H1 (cell line): ENCODE measurements around the gene BSDC1. TPM values are rescaled to one million over a fixed set of nuclear protein-coding genes. Genes with fewer than 3 reads are reported as not detected.

Experiments used
- CTCF ChIA-PET: fragments of 300-600 bp; sonication (Branson Sonifier 250); formaldehyde crosslinking; loops from one replicate; lab custom pipeline; 2021; ENCODE audit not compliant: partially characterized antibody; lab: Charles Lee
- POLR2A ChIA-PET: fragments of 300-600 bp; sonication (Branson Sonifier 250); formaldehyde crosslinking; loops from one replicate; lab custom pipeline; 2021; ENCODE audit warnings: inconsistent platforms; ENCODE audit not compliant: partially characterized antibody; lab: Charles Lee
- DNase-seq, 2 experiments: peaks; one replicate each; pipeline versions ENCODE4 v3.0.0 to v3.0.0-alpha.2; 2010 to 2022; ENCODE audit warnings: low spot score in 2 of 2, low read depth in 1 of 2, mixed read lengths in 1 of 2
- FAIRE-seq: peaks from 2 replicates; lab custom pipeline; 2011; peaks lifted over from hg19 to GRCh38; lab: Jason Lieb, UNC
- H2AFZ ChIP-seq: 2 replicates; pipeline ENCODE4 v1.8.1; 2012; ENCODE audit warnings: low read length, inconsistent platforms
- H2AK5ac ChIP-seq: 2 replicates; pipeline ENCODE4 v1.6.1; 2013; ENCODE audit warnings: low read depth, low read length
- H2BK120ac ChIP-seq: replicated peaks from 2 replicates; pipeline ENCODE3; 2013; ENCODE audit warnings: low read depth, low read length, inconsistent platforms
- H2BK12ac ChIP-seq: 2 replicates; pipeline ENCODE4 v1.6.1; 2013; ENCODE audit warnings: low read depth, low read length
- H2BK15ac ChIP-seq: 2 replicates; pipeline ENCODE4 v1.6.1; 2013; ENCODE audit warnings: low read length
- H2BK20ac ChIP-seq: 2 replicates; pipeline ENCODE4 v1.6.1; 2013; ENCODE audit warnings: low read length
- H2BK5ac ChIP-seq: 2 replicates; pipeline ENCODE4 v1.6.1; 2013; ENCODE audit warnings: low read depth, low read length
- H3K14ac ChIP-seq: 2 replicates; pipeline ENCODE4 v1.6.1; 2013; ENCODE audit warnings: inconsistent platforms; ENCODE audit not compliant: insufficient read length
- H3K18ac ChIP-seq: 2 replicates; pipeline ENCODE4 v1.6.1; 2013; ENCODE audit warnings: low read length; ENCODE audit errors: extremely low read depth
- H3K23ac ChIP-seq: 2 replicates; pipeline ENCODE4 v1.6.1; 2013; ENCODE audit warnings: inconsistent platforms; ENCODE audit not compliant: insufficient read length
- H3K23me2 ChIP-seq: 2 replicates; pipeline ENCODE4 v1.6.1; 2013; ENCODE audit warnings: low read depth, low read length
- H3K27ac ChIP-seq: 2 replicates; pipeline ENCODE4 v1.6.1; 2011; ENCODE audit warnings: low read depth, low read length, inconsistent platforms
- H3K27me3 ChIP-seq, 4 experiments: replicated peaks in 1 of 4; 1 replicate in 1 of 4; 2 replicates in 3 of 4; pipeline versions ENCODE4 v1.6.1 to v1.8.1; 2011 to 2013; ENCODE audit warnings: low read length in 3 of 4, mild to moderate bottlenecking in 3 of 4, inconsistent platforms in 2 of 4, mixed read lengths in 2 of 4, moderate library complexity in 1 of 4; ENCODE audit not compliant: control insufficient read depth in 3 of 4, insufficient read depth in 3 of 4; ENCODE audit errors: extremely low read depth in 1 of 4
- H3K36me3 ChIP-seq, 4 experiments: 2 replicates each; pipeline versions ENCODE4 v1.6.1 to v1.8.1; 2011 to 2013; ENCODE audit warnings: mild to moderate bottlenecking in 4 of 4, low read length in 3 of 4, moderate library complexity in 2 of 4, control low read depth in 1 of 4, inconsistent platforms in 1 of 4; ENCODE audit not compliant: insufficient read depth in 4 of 4, control insufficient read depth in 2 of 4
- H3K4ac ChIP-seq: replicated peaks from 2 replicates; pipeline ENCODE3; 2013; ENCODE audit warnings: low read length, low read depth, mixed read lengths, inconsistent platforms; ENCODE audit not compliant: insufficient read length
- H3K4me1 ChIP-seq, 4 experiments: replicated peaks in 1 of 4; 1 replicate in 1 of 4; 2 replicates in 3 of 4; pipeline versions ENCODE4 v1.6.1 to v1.8.1; 2011 to 2013; ENCODE audit warnings: low read length in 3 of 4, inconsistent platforms in 2 of 4, mixed read lengths in 1 of 4; ENCODE audit not compliant: insufficient read depth in 4 of 4, control insufficient read depth in 3 of 4
- H3K4me2 ChIP-seq, 2 experiments: 2 replicates each; pipeline versions ENCODE4 v1.6.1 to v1.8.1; 2011 to 2013; ENCODE audit warnings: low read depth in 2 of 2, low read length in 2 of 2, control low read depth in 1 of 2, inconsistent platforms in 1 of 2, mild to moderate bottlenecking in 1 of 2; ENCODE audit not compliant: insufficient read depth in 1 of 2
- H3K4me3 ChIP-seq, 4 experiments: fragments of 200-600, 300-600 bp in 1 of 4; sonication (generic), shearing (Covaris generic), sonication (Bioruptor Twin) in 1 of 4; 2 replicates each; pipeline versions ENCODE4 v1.5.1 to v1.8.1; 2011 to 2016; ENCODE audit warnings: low read length in 4 of 4, low read depth in 3 of 4, control low read depth in 2 of 4, inconsistent platforms in 2 of 4, mild to moderate bottlenecking in 2 of 4, mixed read lengths in 1 of 4, moderate library complexity in 1 of 4; ENCODE audit not compliant: insufficient read depth in 2 of 4; ENCODE audit errors: extremely low read depth in 1 of 4
- H3K56ac ChIP-seq: replicated peaks from 2 replicates; pipeline ENCODE3; 2013; ENCODE audit warnings: low read depth, mild to moderate bottlenecking, mixed read lengths, low read length, inconsistent platforms; ENCODE audit not compliant: insufficient read length
- H3K79me1 ChIP-seq: 2 replicates; pipeline ENCODE4 v1.6.1; 2013; ENCODE audit warnings: low read depth, low read length, control low read depth
- H3K79me2 ChIP-seq, 2 experiments: 2 replicates each; pipeline versions ENCODE4 v1.6.1 to v1.8.1; 2012 to 2013; ENCODE audit warnings: low read length in 2 of 2, mild to moderate bottlenecking in 2 of 2, inconsistent platforms in 1 of 2; ENCODE audit not compliant: insufficient read depth in 2 of 2, control insufficient read depth in 1 of 2
- H3K9ac ChIP-seq, 4 experiments: replicated peaks in 1 of 4; 1 replicate in 1 of 4; 2 replicates in 3 of 4; pipeline versions ENCODE4 v1.6.1 to v1.8.1; 2011 to 2013; ENCODE audit warnings: low read depth in 3 of 4, low read length in 3 of 4, control low read depth in 2 of 4, mild to moderate bottlenecking in 2 of 4, moderate library complexity in 2 of 4, inconsistent platforms in 1 of 4; ENCODE audit errors: extremely low read depth in 1 of 4
- H3K9me3 ChIP-seq, 2 experiments: 2 replicates each; pipeline versions ENCODE4 v1.6.1 to v1.8.1; 2012 to 2013; ENCODE audit warnings: mild to moderate bottlenecking in 2 of 2, moderate library complexity in 2 of 2, control low read depth in 1 of 2, inconsistent platforms in 1 of 2, low read depth in 1 of 2, low read length in 1 of 2, mixed read lengths in 1 of 2; ENCODE audit not compliant: insufficient read depth in 2 of 2
- H4K20me1 ChIP-seq, 2 experiments: replicated peaks in 1 of 2; 2 replicates each; pipeline versions ENCODE3 to v1.8.1; 2011 to 2013; ENCODE audit warnings: inconsistent platforms in 2 of 2, low read length in 2 of 2, mild to moderate bottlenecking in 1 of 2; ENCODE audit not compliant: insufficient read depth in 2 of 2, control insufficient read depth in 1 of 2
- H4K5ac ChIP-seq: 2 replicates; pipeline ENCODE4 v1.6.1; 2013; ENCODE audit warnings: low read length, low read depth, mixed read lengths, inconsistent platforms; ENCODE audit not compliant: insufficient read length
- H4K8ac ChIP-seq: 2 replicates; pipeline ENCODE4 v1.8.0; 2013; ENCODE audit warnings: mild to moderate bottlenecking, moderate library complexity, low read length, inconsistent platforms; ENCODE audit not compliant: insufficient read depth; ENCODE audit errors: extremely low read depth
- H4K91ac ChIP-seq: replicated peaks from 2 replicates; pipeline ENCODE3; 2013; ENCODE audit warnings: low read length, mixed read lengths, inconsistent platforms; ENCODE audit not compliant: insufficient read length
- HDAC2 ChIP-seq, 2 experiments: fragments of 300-600 bp in 1 of 2; sonication (generic) in 1 of 2; IDR thresholded peaks; 2 replicates each; pipeline ENCODE4 v1.6.1; 2011 to 2012; ENCODE audit warnings: low read depth in 2 of 2, low read length in 2 of 2, mild to moderate bottlenecking in 2 of 2, moderate library complexity in 2 of 2, borderline replicate concordance in 1 of 2, inconsistent platforms in 1 of 2
- KDM4A ChIP-seq: IDR thresholded peaks from one replicate; pipeline ENCODE4 v1.7.1; 2012; ENCODE audit warnings: low read depth, mild to moderate bottlenecking, moderate library complexity, low read length, inconsistent platforms; ENCODE audit not compliant: severe bottlenecking
- KDM5A ChIP-seq: fragments of 200-600 bp; IDR thresholded peaks from 2 replicates; pipeline ENCODE4 v1.7.1; 2012; ENCODE audit warnings: mild to moderate bottlenecking, low read length, inconsistent platforms, mixed read lengths
- POLR2AphosphoS5 ChIP-seq: IDR thresholded peaks from 2 replicates; pipeline ENCODE4 v1.6.1; 2011; ENCODE audit warnings: low read depth, low read length
- RNF2 ChIP-seq: fragments of 200-900, 300-1000 bp; sonication (generic); IDR thresholded peaks from 2 replicates; pipeline ENCODE4 v1.7.1; 2016; ENCODE audit warnings: borderline replicate concordance, low read depth, mild to moderate bottlenecking, antibody characterized with exemption, low read length; ENCODE audit not compliant: poor library complexity, severe bottlenecking; ENCODE audit errors: missing control alignments
- SP1 ChIP-seq: IDR thresholded peaks from 2 replicates; pipeline ENCODE4 v1.6.1; 2011; ENCODE audit warnings: low read depth, low read length
- TCF12 ChIP-seq: IDR thresholded peaks from 2 replicates; pipeline ENCODE4 v1.6.1; 2011; ENCODE audit warnings: low read depth, mild to moderate bottlenecking, low read length
- TEAD4 ChIP-seq: IDR thresholded peaks from 2 replicates; pipeline ENCODE4 v1.6.1; 2012; ENCODE audit warnings: low read depth, low read length, inconsistent platforms, mixed read lengths
- WGBS, 2 experiments: shearing (Covaris generic) in 1 of 2; methylation state at CpG; one replicate each; pipeline versions ENCODE4 v1.1.6 to v1.1.7; 2013 to 2015; ENCODE audit warnings: low lambda C conversion rate in 2 of 2, mixed read lengths in 2 of 2, inconsistent platforms in 1 of 2, low coverage in 1 of 2, missing lambda C conversion rate in 1 of 2; ENCODE audit not compliant: insufficient replicate concordance in 2 of 2, insufficient coverage in 1 of 2, insufficient read length in 1 of 2; ENCODE audit errors: extremely low coverage in 1 of 2, missing lambda C conversion rate in 1 of 2; 5-methylcytosine and 5-hydroxymethylcytosine counted together
- polyA plus RNA-seq, 7 experiments: library from polyadenylated mRNA; depleted of rRNA in 3 of 7; stranded (reverse) in 5 of 7; unstranded in 2 of 7; fragments of >200 nt in 5 of 7; fragments of 200-250 nt in 2 of 7; gene quantifications; 1 replicate in 5 of 7; 2 replicates in 1 of 7; 4 replicates in 1 of 7; pipeline versions ENCODE4 v1.2.1 to v1.2.3, GENCODE V29; 2011 to 2013; ENCODE audit warnings: missing spikeins in 2 of 7, mixed read lengths in 2 of 7
- total RNA-seq: library from RNA; stranded (reverse); fragmentation: NEBNext Ultra II Directional; extraction: Animal tissue kit (Norgen Biotek cat#: 25700); gene quantifications from 2 replicates; pipeline ENCODE4 v1.2.1, GENCODE V29; 2021
- TF ChIP-seq, protein P1 (sequence below): IDR thresholded peaks from 2 replicates; pipeline ENCODE4 v1.6.1; 2012; ENCODE audit warnings: inconsistent platforms
- TF ChIP-seq, protein P2 (sequence below): IDR thresholded peaks from 2 replicates; pipeline ENCODE4 v1.6.1; 2011; ENCODE audit warnings: low read length, improper control_type of control experiment
- TF ChIP-seq, protein P3 (sequence below): IDR thresholded peaks from 2 replicates; pipeline ENCODE4 v1.6.1; 2011; ENCODE audit warnings: low read depth, mild to moderate bottlenecking, low read length; ENCODE audit not compliant: insufficient read depth

The BSDC1 gene
- total and polyA plus RNA-seq, 2 of the 8 experiments (the other 6 are each of a cell fraction or from before 2014, with no cell fraction given), result 24.8 to 40.7 TPM

DNA sequence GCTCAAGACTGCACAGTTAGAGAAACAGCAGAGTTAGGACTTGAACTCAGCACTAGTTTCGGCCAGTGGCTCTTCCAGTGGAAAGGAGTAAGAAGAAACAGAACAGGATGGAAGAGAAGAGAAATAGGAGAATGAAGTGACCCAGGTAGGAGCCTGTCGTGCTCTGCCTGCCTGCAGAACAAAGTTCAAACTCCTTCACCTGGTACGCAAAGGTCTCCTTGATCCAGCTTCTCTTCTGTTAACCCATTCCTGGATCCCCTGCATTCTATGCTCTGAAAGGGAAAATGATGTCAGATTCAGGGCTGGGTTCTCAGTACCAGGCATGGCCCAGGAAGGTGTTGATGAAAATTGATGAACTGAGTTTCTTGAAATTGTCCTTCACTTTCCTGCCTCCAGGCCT lies 35.8 kb downstream of the BSDC1 start:
- Histone ChIP-seq H2BK15ac (no peak overlapping the region), H4K20me1 (peaks cover 0 to 2% of the 10 kb centered on the region in 2 experiments), H4K91ac (no peak overlapping the region), H3K4me3 (no peak overlapping the region), H3K36me3 (peaks cover 0 to 3% (median under 1%) of the 10 kb centered on the region in 4 experiments; a peak in 1 of 8 replicates), H3K23ac (no peak overlapping the region), H3K56ac (no peak overlapping the region), H3K4me2 (no peak overlapping the region), H2BK20ac (no peak overlapping the region), H2AK5ac (no peak overlapping the region), H3K27me3 (peaks cover 3 to 24% (median 14%) of the 10 kb centered on the region in 4 experiments), H2BK5ac (no peak overlapping the region), H2BK120ac (no peak overlapping the region), H4K8ac (no peak overlapping the region), H3K23me2 (peaks cover 9% of the 10 kb centered on the region; the same call in 1 of the 2 replicates), H3K4me1 (peaks cover 0 to 5% (median 3%) of the 10 kb centered on the region in 4 experiments; a peak in 6 of 7 replicates), H3K9me3 (no peaks in the 10 kb centered on the region; a peak in 1 of 4 replicates), H2BK12ac (no peak overlapping the region), H3K79me1 (no peaks in the 10 kb centered on the region), H3K27ac (no peak overlapping the region), H2AFZ (no peak overlapping the region), H3K18ac (no peak overlapping the region), H3K4ac (no peak overlapping the region), H3K9ac (no peak overlapping the region), H4K5ac (no peak overlapping the region), H3K14ac (no peak overlapping the region), H3K79me2 (no peaks in the 10 kb centered on the region)
- ChIA-PET CTCF (no interaction called here), POLR2A (interaction anchor here (0.6 to 6.8 kb wide), 10 partner anchors 9 to 667 kb away, joined by 3 to 68 read pairs (median 4); partner anchors contain the start of gene BSDC1)
- DNase-seq, result no peak
- 78% methylated on average over 3 of the region's 3 CpGs; no CpG with 5 or more reads in 1 of the 2 experiments for WGBS, 2 experiments
- no peak for FAIRE-seq
- TF ChIP-seq SP1 (no peak), RNF2 (no peak), KDM5A (no peak), TEAD4 (no peak), HDAC2 (IDR thresholded peaks at IDR 0.05; ENCODE audit: borderline replicate concordance in 1 of 2, low read depth in 2 of 2, low read length in 2 of 2) (no peak), TCF12 (no peak), KDM4A (no peak), POLR2AphosphoS5 (no peak)
- TF ChIP-seq, protein P1, sequence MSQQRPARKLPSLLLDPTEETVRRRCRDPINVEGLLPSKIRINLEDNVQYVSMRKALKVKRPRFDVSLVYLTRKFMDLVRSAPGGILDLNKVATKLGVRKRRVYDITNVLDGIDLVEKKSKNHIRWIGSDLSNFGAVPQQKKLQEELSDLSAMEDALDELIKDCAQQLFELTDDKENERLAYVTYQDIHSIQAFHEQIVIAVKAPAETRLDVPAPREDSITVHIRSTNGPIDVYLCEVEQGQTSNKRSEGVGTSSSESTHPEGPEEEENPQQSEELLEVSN, result no peak
- TF ChIP-seq, protein P2, sequence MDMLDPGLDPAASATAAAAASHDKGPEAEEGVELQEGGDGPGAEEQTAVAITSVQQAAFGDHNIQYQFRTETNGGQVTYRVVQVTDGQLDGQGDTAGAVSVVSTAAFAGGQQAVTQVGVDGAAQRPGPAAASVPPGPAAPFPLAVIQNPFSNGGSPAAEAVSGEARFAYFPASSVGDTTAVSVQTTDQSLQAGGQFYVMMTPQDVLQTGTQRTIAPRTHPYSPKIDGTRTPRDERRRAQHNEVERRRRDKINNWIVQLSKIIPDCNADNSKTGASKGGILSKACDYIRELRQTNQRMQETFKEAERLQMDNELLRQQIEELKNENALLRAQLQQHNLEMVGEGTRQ, result no peak
- TF ChIP-seq, protein P3, sequence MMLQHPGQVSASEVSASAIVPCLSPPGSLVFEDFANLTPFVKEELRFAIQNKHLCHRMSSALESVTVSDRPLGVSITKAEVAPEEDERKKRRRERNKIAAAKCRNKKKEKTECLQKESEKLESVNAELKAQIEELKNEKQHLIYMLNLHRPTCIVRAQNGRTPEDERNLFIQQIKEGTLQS, result no peak
